Raji (cell line): Measurements from ENCODE around the gene ALG6.

Experiments used
- POLR2A ChIP-seq: IDR thresholded peaks from 2 replicates; pipeline ENCODE4 v1.6.1; 2011; ENCODE audit warnings: low read depth, low read length, control low read depth; ENCODE audit not compliant: insufficient read depth

The ALG6 gene

DNA sequence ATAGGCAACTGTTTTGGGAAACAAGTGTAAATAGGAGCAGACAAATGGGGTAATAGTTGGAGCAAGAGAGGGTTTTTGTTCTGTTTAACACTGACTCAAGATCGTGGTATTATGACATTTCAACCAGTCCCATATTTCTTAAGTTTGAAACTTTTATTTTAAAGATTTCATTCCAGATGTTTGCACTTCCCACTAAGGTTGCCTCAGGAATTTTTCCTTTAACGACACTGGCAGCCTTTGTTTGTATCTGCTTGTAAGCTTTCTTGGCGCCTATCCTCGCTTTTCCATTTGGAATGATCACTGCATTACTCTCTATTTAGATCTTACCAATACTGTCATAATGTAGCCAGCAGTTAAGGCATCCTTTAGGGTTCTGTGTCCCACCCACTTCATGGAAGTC is 67.7 kb downstream of the ALG6 start:
- no peak for TF ChIP-seq POLR2A

DNA sequence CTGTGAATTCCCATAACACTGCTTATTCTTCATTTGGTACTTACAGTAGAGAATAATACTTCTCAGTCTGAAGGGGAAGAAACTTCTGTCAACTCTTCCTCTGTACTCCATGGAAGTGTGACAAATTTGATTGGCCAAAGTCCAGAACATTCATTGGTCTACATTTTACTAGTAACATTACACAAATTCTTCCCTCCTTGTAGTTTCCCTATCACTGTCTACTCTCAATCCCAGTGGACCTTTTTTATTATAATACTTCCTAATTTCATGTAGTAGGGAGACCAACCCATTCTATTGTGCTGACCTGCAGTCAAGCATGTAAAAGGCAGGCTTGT is 74.7 kb downstream of the ALG6 start:
- no peak for TF ChIP-seq POLR2A

DNA sequence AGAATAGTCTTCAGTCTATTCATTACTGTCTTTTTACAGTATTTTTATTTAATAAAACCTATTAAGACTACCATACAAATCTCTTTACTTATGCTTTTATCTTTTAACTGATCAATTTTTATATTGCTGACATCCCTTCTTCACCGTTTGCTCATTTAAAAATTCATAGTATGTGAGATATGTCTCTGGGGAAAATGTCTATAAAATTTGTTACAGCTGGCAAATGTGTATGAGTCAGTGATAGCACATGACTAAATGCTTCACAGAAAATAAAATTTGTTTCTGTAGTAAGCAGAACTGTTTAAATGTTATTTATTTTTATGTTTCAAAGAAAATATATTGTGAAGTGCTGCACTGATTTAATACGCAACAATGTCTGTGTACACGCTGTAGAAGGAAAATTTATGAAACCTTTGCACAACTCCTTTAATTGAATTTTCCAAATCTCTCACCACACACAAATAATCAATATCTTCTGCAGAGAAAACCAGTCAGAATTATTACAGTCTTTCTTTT is 81.4 kb downstream of the ALG6 start:
- TF ChIP-seq POLR2A = no peak

DNA sequence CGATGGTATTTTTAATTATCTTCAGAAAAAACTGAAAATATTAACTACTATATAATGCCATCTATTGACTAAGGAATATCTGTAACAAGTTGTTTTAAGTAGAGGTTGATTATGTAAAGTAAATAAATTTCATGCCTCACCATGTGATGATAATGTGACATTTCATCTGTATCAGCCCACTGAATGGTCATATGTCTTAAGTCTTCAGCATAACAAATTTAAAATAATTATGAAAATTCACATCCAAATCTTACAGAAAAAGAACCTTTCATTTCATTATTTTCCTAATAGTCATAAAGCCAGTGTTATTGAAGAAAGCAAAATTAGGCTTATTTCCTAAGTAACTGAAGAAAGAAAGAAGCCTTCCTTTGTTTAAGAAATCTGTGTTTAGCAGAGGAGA is 83.0 kb downstream of the ALG6 start:
- TF ChIP-seq POLR2A = no peak

DNA sequence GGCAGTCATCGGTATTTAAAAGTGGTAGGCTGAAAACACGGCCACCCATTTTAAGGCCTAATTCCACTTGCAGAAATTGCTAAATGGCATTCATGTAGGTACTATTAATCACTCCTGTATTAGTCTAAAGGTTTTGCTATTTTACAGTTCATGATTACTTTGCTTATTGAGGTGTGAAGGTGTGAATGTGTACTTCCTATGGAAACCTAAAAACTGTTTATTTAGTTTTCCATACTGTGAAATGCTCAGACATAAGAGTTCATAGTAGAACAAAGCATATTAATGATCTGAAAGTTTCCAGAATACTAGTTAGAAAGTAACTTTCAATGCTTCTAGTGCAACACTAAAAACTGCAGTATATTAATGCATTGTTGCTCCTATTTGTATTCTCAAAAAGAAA is 85.8 kb downstream of the ALG6 start:
- TF ChIP-seq POLR2A = no peak

DNA sequence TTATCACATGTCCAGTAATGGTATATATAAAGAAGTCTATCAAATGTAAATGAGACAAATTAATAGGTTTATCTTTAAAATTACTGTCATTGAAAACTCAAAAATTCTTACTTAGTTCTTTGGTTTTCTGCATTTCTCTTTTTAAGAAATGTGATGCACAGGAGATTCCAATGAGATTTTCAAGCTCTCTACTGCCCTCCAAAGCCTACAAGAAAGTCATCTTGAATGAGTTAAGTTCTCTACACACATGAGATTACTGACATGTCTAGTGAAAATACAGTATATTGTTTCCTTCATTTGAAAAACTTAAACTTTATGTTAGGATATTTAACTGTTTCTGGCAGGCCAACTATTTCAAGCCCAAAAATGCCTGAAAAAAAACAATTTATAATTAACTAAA is 86.8 kb downstream of the ALG6 start:
- no peak for TF ChIP-seq POLR2A

DNA sequence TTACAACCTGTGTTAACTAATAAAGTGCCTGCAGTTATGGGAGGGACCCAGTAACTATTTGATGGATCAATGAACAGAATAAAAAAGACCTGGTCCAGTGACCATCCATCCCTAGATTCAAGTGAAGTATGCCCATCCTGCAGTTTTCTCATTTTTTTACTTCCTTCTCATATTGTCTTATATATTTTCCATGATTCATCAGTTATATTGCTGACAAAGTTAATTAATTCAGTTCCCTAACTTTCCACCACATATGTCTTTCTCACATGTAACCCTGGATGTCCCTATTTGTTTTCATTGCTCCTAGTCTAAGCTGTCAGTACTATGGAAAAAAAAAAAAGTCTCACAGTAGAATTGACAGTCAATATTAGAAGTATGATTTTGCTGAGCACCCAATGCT is 91.3 kb downstream of the ALG6 start:
- no peak for TF ChIP-seq POLR2A

DNA sequence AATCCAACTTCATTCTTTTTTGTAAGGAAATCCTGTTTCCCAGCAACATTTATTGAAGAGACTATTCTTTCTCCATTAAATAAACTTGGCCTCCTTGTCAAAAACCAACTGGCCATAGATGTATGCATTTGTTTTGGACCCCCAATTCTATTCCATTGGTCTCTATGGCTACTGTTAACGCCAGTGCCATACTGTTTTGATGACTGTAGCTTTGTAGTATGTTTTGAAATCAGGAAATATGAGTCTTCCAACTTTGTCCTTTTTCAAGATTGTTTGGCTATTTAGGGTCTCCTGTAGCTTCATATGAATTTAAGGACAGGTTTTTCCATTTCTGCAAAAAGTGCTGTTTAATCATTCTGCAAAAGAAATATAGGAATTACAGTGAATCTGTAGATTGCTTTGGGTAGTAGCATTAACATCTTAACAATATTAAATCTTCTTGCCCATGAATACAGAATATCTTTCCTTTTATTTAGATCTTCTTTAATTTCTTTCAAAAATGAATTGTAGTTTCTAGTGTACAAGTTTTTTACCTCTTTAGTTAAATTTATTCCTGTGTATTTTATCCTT is 94.3 kb downstream of the ALG6 start:
- TF ChIP-seq POLR2A = no peak

DNA sequence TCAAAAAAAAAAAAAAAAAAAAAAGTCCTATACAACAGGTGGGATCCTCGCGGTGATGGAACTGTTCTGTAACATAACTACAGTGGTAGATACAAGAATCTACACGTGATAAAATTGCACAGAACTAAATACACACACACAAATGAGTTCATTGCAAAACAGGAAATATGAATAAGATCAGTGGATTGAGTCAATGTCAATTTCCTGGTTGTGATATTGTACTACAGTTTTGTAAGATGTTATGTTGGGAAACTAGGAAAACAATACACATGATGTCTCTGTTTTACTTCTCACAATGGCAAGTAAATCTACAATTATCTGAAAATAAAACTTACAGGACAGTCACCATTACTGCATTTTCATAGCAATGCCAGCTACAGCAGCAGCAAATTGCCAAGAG is 95.8 kb downstream of the ALG6 start:
- TF ChIP-seq POLR2A = no peak

DNA sequence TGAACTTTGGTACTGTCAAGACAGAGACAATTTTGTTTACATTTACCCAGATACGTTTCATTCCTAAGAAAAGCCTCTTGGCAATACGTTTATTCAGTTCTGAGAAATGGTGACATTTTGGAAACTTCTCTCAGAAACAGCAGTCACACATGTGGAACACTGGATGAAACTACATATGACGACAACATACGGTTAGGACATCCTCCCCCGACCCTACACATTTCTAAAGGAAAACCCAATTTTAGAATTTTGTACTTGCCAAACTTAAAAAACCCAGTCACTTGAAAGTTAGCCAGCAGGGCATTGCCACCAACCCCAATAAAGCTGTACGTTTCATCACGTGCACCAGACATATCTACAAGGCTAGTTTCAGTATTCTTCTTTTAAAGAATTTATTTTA is 98.8 kb downstream of the ALG6 start:
- TF ChIP-seq POLR2A = no peak

DNA sequence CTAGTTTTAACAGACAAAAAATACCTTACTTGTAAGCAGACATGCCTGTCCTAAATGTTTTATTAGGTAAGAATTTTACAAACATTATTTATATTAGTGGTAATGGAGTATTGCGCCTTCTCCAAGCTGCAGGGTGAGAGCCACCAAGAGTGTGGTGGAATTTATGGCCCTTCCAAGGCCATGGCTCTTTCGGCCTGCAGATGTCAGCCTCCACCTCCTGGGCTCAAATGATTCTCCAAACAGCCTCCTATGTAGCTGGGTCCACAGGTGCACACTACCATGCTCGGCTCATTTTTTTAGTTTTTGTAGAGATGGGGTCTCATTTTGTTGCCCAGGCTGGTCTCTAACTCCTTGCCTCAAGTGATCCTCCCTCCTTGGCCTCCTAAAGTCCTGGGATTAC is 99.3 kb downstream of the ALG6 start:
- no peak for TF ChIP-seq POLR2A

DNA sequence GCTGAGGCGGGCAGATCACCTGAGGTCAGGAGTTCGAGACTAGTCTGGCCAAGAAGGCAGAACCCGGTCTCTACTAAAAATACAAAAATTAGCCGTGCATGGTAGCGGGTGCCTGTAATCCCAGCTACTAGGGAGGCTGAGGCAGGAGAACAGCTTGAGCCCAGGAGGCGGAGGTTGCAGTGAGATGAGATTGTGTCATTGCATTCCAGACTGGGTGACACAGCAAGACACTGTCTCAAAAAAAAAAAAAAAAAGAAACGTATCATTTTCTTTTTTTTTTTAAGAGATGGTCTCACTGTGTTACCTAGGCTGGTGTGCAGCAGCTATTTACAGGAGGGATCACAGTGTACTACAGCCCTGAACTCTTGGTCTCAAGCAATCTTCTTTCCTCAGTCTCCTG is 108.3 kb downstream of the ALG6 start:
- TF ChIP-seq POLR2A = no peak

DNA sequence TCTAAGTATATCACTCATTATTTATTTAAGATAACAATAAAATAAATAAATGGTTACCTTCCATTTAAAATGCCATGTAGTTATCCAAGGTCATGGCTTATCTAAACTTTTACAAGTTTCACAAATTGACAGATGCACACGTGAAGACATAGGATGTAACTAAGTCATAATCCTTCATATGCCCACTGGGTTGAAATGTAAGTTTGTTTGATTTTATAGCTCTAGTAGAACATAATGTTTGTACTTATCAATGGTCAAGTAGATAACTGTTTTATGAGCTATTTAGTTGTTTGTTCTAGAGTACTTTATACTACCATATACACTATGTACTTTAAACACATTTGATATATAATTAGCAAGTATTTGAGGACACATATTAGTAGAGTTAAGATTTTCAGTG is 112.6 kb downstream of the ALG6 start:
- TF ChIP-seq POLR2A = no peak

DNA sequence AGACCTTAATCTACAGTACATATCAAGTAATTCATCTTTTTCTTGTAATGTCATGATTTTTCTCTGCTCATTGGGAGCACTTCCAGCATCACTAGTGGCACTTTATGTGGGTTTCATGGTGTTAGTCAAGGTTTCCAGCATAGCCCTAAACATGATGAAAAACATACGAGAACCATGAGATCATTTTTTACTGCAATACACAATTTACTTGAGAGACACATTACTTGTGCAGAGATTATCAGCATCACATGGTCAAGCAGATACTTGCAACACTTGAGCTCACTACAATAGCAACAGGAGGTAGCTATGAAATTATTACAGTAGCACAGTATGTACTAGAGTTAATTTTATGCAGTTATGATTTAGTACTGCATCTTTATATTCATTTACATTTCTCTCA is 119.2 kb downstream of the ALG6 start:
- no peak for TF ChIP-seq POLR2A

DNA sequence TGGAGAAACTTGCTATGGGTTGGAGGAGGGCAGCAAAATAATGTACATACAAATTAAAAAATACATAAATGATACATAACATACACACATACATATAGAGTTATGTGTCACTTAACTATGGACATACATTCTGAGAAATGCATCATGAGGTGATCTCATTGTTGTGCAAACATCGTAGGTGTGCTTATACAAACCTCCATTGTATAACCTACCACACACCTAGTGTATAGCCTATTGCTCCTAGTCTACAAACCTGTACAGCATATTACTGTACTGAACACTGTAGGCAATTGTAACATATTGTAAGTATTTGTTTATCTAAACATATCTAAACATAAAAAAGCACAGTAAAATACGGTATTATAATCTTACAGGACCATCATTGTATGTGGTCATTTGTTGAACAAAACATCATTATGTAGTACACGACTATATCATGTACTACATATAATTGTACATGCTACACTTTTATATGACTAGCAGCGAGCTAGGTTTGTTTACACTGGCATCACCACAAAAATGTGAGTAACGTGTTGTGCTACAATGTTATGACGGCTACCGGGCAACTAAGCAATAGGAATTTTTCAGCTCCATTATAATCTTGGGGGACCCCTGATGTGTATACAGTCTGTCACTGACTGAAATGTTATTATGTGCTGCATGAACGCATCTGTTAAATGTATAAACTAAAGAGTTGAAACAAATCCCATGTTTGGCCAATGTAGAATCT is 120.1 kb downstream of the ALG6 start:
- no peak for TF ChIP-seq POLR2A
